Thymus (tissue), 11 donors: ENCODE results near the gene NKAIN4. TPM values are rescaled to one million over a fixed set of nuclear protein-coding genes. Genes with fewer than 3 reads are reported as not detected.
A peak's percentile ranks its signal among the peaks of the same experiment; 100 is the strongest.

Experiments
- DNase-seq, 9 donors: peaks; one replicate each; pipeline ENCODE4 v3.0.0-alpha.2; 2013; ENCODE audit warnings: low spot score in 9 of 9, low read depth in 6 of 9, missing footprints in 1 of 9
- H3K27ac ChIP-seq, 2 donors: one replicate each; pipeline ENCODE4 v1.5.1; 2013; ENCODE audit warnings: control low read depth in 1 of 2, low read depth in 1 of 2, low read length in 1 of 2, mild to moderate bottlenecking in 1 of 2, moderate library complexity in 1 of 2
- H3K27me3 ChIP-seq, 2 donors: one replicate each; pipeline ENCODE4 v1.5.1; 2013; ENCODE audit warnings: low read length in 1 of 2; ENCODE audit not compliant: control insufficient read depth in 2 of 2, insufficient read depth in 1 of 2
- H3K36me3 ChIP-seq, 2 donors: one replicate each; pipeline ENCODE4 v1.5.1; 2013; ENCODE audit warnings: low read length in 1 of 2, mild to moderate bottlenecking in 1 of 2, moderate library complexity in 1 of 2; ENCODE audit not compliant: control insufficient read depth in 2 of 2, insufficient read depth in 2 of 2
- H3K4me1 ChIP-seq, 2 donors: one replicate each; pipeline ENCODE4 v1.5.1; 2013; ENCODE audit warnings: low read length in 2 of 2; ENCODE audit not compliant: control insufficient read depth in 2 of 2, insufficient read depth in 2 of 2
- H3K4me3 ChIP-seq, 2 donors: one replicate each; pipeline ENCODE4 v1.5.1; 2013; ENCODE audit warnings: low read length in 2 of 2, control low read depth in 1 of 2, mild to moderate bottlenecking in 1 of 2
- H3K9me3 ChIP-seq, 2 donors: one replicate each; pipeline ENCODE4 v1.5.1; 2013; ENCODE audit warnings: low read length in 1 of 2, mild to moderate bottlenecking in 1 of 2; ENCODE audit not compliant: control insufficient read depth in 2 of 2, insufficient read depth in 1 of 2
- WGBS: extraction: QIAGEN DNeasy Blood & Tissue Kit; methylation state at CpG from one replicate; pipeline ENCODE4 v1.1.7; 2013; 5-methylcytosine and 5-hydroxymethylcytosine counted together
- polyA plus RNA-seq: library from polyadenylated mRNA; stranded (reverse); fragments of 200-250 nt; gene quantifications from one replicate; pipeline ENCODE4 v1.2.3, GENCODE V29; 2013
- total RNA-seq: library from RNA; stranded (reverse); fragments of 120-200 nt; gene quantifications from one replicate; pipeline ENCODE4 v1.2.4, GENCODE V29; 2013
- donor health status: healthy.

Gene NKAIN4
- total and polyA plus RNA-seq, 2 donors: 2.2 to 8.5 TPM

GRCh38 chr20:63290136-63290676, 35.9 kb upstream of the NKAIN4 start:
- no peak for DNase-seq
- WGBS: 96% methylated on average over 17 of the region's 17 CpGs

GRCh38 chr20:63289311-63290135, 35.3 kb upstream of the NKAIN4 start:
- Histone ChIP-seq H3K27ac (no peak overlapping the region), H3K4me1 (peaks cover 0 to 3% of the 10 kb centered on the region in 2 donors), H3K27me3 (peaks cover 1 to 9% of the 10 kb centered on the region in 2 donors), H3K36me3 (peaks cover 22 to 45% of the 10 kb centered on the region in 2 donors), H3K9me3 (no peaks in the 10 kb centered on the region), H3K4me3 (no peak overlapping the region)
- DNase-seq: no peak
- 95% methylated on average over 25 of the region's 25 CpGs for WGBS

More at GRCh38 chr20:63290136-63290676, 35.9 kb upstream of the NKAIN4 start:
- Histone ChIP-seq H3K27ac (no peak overlapping the region), H3K36me3 (peaks cover 22 to 38% of the 10 kb centered on the region in 2 donors), H3K9me3 (no peaks in the 10 kb centered on the region), H3K27me3 (peaks cover 8 to 15% of the 10 kb centered on the region in 2 donors), H3K4me1 (peaks cover 0 to under 1% of the 10 kb centered on the region in 2 donors), H3K4me3 (no peak overlapping the region)

GRCh38 chr20:63288581-63289251, 34.5 kb upstream of the NKAIN4 start:
- H3K27ac ChIP-seq: no peak overlapping the region
- H3K4me1 ChIP-seq: peaks cover 0 to 3% of the 10 kb centered on the region in 2 donors
- no peak overlapping the region for H3K4me3 ChIP-seq
- peaks cover 0 to 4% of the 10 kb centered on the region in 2 donors for H3K27me3 ChIP-seq
- no peak for DNase-seq
- peaks cover 22 to 53% of the 10 kb centered on the region in 2 donors for H3K36me3 ChIP-seq
- no peaks in the 10 kb centered on the region for H3K9me3 ChIP-seq
- WGBS: 96% methylated on average over 28 of the region's 28 CpGs

GRCh38 chr20:63287697-63288580, 33.7 kb upstream of the NKAIN4 start:
- 98% methylated on average over 55 of the region's 55 CpGs for WGBS
- Histone ChIP-seq H3K9me3 (no peaks in the 10 kb centered on the region), H3K27me3 (no peaks in the 10 kb centered on the region), H3K36me3 (peaks cover 23 to 61% of the 10 kb centered on the region in 2 donors), H3K4me1 (peaks cover 0 to 11% of the 10 kb centered on the region in 2 donors), H3K27ac (no peak overlapping the region), H3K4me3 (no peak overlapping the region)
- no peak for DNase-seq

- no peak overlapping the region for H3K27ac ChIP-seq
- H3K27me3 ChIP-seq: no peaks in the 10 kb centered on the region
- H3K4me1 ChIP-seq: peaks cover 0 to 12% of the 10 kb centered on the region in 2 donors
- no peak overlapping the region for H3K4me3 ChIP-seq
- 97% methylated on average over 23 of the region's 23 CpGs for WGBS
- H3K36me3 ChIP-seq: peaks cover 26 to 70% of the 10 kb centered on the region in 2 donors
- H3K9me3 ChIP-seq: no peaks in the 10 kb centered on the region
- no peak for DNase-seq
Observed at GRCh38 chr20:63286781-63287696, 32.8 kb upstream of the NKAIN4 start.

GRCh38 chr20:63285636-63286615, 31.7 kb upstream of the NKAIN4 start:
- H3K36me3 ChIP-seq: peaks cover 26 to 79% of the 10 kb centered on the region in 2 donors
- peaks cover 0 to 12% of the 10 kb centered on the region in 2 donors for H3K4me1 ChIP-seq
- H3K27me3 ChIP-seq: no peaks in the 10 kb centered on the region
- 98% methylated on average over 44 of the region's 44 CpGs for WGBS
- H3K27ac ChIP-seq: no peak overlapping the region
- no peak for DNase-seq
- peak overlapping the region in 1 of 2 donors; percentile 46 for H3K4me3 ChIP-seq
- H3K9me3 ChIP-seq: no peaks in the 10 kb centered on the region

GRCh38 chr20:63284981-63285524, 30.8 kb upstream of the NKAIN4 start:
- no peaks in the 10 kb centered on the region for H3K27me3 ChIP-seq
- H3K36me3 ChIP-seq: peaks cover 31 to 84% of the 10 kb centered on the region in 2 donors
- no peak for DNase-seq
- 95% methylated on average over 13 of the region's 13 CpGs for WGBS
- no peak overlapping the region for H3K27ac ChIP-seq
- no peaks in the 10 kb centered on the region for H3K9me3 ChIP-seq
- H3K4me1 ChIP-seq: peaks cover 0 to 12% of the 10 kb centered on the region in 2 donors
- H3K4me3 ChIP-seq: peak overlapping the region; percentile 33 to 46
